Bronchial epithelial cell (primary cell): ENCODE data around the gene LEF1. TPM values are rescaled to one million over a fixed set of nuclear protein-coding genes. Genes with fewer than 3 reads are reported as not detected.
A peak's percentile ranks its signal among the peaks of the same experiment; 100 is the strongest.

ENCODE experiments used
- DNase-seq: peaks from one replicate; pipeline ENCODE4 v3.0.0-alpha.2; 2010; ENCODE audit warnings: low read depth
- FAIRE-seq: peaks from 2 replicates; lab custom pipeline; 2011; peaks lifted over from hg19 to GRCh38; lab: Jason Lieb, UNC
- H3K27me3 ChIP-seq: 2 replicates; pipeline ENCODE4 v1.5.1; 2011; ENCODE audit warnings: low read length; ENCODE audit not compliant: control insufficient read depth, insufficient read depth
- H3K36me3 ChIP-seq: 2 replicates; pipeline ENCODE4 v1.5.1; 2011; ENCODE audit warnings: low read length; ENCODE audit not compliant: control insufficient read depth, insufficient read depth
- H3K4me3 ChIP-seq: 2 replicates; pipeline ENCODE4 v1.5.1; 2011; ENCODE audit warnings: mild to moderate bottlenecking, low read depth, low read length, control low read depth
- CTCF ChIP-seq: IDR thresholded peaks from 2 replicates; pipeline ENCODE4 v1.5.1; 2011; ENCODE audit warnings: mild to moderate bottlenecking, moderate library complexity, low read length, control low read depth, inconsistent platforms; ENCODE audit not compliant: insufficient read depth, severe bottlenecking
- total RNA-seq: library from RNA; depleted of rRNA; stranded (reverse); fragments of >200 nt; gene quantifications from 2 replicates; pipeline ENCODE4 v1.2.1, GENCODE V29; 2014

The LEF1 gene
- total RNA-seq, 1 donor from 2014 or later, result not detected

GRCh38 chr4:108170631-108171338 is 2.1 kb upstream of the LEF1 start:
- TF ChIP-seq CTCF, result no peak
- DNase-seq, result no peak
- Histone ChIP-seq H3K27me3 (peaks cover 64% of the 10 kb centered on the region), H3K36me3 (no peaks in the 10 kb centered on the region), H3K4me3 (no peak overlapping the region)
- FAIRE-seq, result no peak

GRCh38 chr4:108169664-108170063 is 932 bp upstream of the LEF1 start:
- H3K27me3 ChIP-seq, result peaks cover 70% of the 10 kb centered on the region
- H3K36me3 ChIP-seq, result no peaks in the 10 kb centered on the region
- H3K4me3 ChIP-seq, result no peak overlapping the region
- FAIRE-seq (no peak), DNase-seq (no peak)
- no peak for TF ChIP-seq CTCF

GRCh38 chr4:108168160-108168670 is 517 bp downstream of the LEF1 start:
- Histone ChIP-seq H3K27me3 (peaks cover 63% of the 10 kb centered on the region), H3K4me3 (peak overlapping the region; percentile 32), H3K36me3 (no peaks in the 10 kb centered on the region)
- DNase-seq, result no peak
- no peak for TF ChIP-seq CTCF
- no peak for FAIRE-seq

- DNase-seq (no peak), FAIRE-seq (no peak)
- Histone ChIP-seq H3K27me3 (peaks cover 50% of the 10 kb centered on the region), H3K36me3 (no peaks in the 10 kb centered on the region), H3K4me3 (no peak overlapping the region)
- no peak for TF ChIP-seq CTCF
Observed at GRCh38 chr4:108166441-108167315, 2.1 kb downstream of the LEF1 start.

- Histone ChIP-seq H3K27me3 (peaks cover 44% of the 10 kb centered on the region), H3K4me3 (no peak overlapping the region), H3K36me3 (no peaks in the 10 kb centered on the region)
- TF ChIP-seq CTCF, result no peak
- FAIRE-seq (no peak), DNase-seq (no peak)
Observed at GRCh38 chr4:108166038-108166437, 2.7 kb downstream of the LEF1 start.
